ENCODE results near the gene ZC2HC1B.

ZC2HC1B gene

DNA sequence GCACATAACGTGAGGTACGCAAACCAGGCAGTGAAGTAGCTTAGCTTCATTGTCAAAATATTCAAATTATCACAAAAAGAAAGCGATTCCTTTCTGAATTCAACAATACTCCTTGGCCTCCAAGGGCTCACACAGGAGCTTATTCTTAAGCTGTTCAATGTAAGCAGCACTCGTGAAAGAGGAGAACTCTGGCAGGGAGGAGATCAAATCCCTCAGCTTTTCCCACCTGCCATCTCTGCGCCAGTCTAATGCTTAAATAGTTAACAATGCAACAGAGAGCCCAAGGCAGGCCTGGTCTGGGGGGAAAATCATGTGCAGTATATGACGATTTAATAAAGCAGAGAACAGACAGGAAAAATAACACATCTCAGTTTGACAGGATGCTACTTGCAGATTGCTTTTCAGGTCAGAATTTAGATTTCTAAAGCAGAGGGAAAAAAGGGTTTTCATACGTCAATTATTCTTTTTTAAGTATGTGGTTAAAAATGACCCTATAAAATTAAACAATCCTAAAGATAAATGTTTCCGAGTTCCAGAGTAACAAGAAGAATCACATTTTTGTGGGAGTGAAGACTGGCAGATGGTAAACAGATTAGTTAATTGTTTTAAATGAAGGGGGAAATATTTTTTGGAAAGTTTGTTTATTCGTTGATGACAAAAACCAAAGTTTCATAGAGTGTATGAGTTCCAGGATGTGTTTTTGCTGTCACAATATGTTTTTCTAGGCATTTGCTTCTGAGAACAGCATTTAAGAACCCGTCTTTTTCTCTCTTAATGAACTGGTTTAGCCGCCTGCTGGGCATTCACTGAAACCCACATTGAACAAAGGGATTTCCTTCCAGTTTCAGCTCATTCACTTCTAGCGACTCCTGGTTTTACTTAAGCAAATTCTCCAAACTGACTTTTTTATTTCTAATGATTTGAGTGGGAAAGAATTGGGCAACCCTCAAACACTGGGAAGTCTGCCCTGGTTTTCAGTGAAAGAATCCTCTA lies 97.9 kb downstream of the ZC2HC1B start:
- DNase-seq (ENCODE audit: low spot score), result peak; percentile 57

DNA sequence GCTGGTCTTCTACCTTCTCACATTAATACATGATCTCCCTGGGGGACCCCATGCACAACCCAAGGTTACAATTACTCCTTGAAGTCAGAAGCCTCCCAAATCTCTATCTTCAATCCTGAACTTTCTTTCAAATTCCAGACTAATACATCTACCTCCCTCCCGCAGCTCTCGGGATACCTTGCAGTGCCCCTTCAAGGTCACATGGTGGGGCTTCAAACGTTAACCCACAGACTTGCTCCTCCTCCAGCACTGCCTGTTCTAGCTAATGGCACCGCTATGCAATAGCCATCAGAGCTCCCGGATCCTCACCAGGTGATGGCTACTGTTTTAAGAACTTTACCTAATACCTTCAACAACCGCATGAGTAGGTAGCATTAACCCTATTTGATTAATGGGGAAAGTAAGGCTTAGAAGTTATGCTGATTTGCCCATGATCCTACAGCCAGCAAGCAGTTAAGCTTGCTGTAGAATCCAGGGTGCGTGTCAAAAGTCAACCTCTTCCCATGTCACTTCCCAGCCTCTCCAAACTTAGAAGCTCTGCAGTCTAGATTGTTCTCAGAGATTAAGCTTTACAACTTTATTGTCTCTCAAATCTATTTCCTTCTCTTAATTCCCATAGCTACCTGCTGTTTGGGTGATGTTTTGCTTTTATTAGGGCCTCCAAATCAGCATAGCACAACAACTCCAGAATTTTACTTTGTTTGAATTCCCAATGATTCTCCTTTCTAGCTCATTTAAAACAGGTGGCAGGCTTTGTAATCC lies 99.1 kb downstream of the ZC2HC1B start:
- DNase-seq (ENCODE audit: low spot score), result no peak

DNA sequence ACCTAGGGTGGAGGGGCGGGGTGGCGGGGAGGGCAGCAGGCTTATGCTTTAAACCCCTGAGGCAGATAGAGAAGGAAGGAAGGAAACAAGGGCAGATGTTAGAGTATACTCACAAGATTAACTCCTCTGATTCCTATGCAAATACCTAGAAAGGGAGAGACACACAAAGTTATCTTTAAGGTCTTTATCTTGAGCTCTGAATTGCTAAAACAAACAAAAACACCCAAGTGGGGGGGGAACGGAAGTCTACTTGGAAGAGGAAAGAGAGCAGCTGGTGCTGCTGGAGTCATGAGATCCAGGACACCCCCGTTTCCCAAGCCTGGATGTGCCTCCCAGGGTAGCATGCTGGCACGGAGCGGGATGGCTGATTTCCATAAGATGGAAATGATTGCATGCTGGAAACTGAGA lies 100.4 kb downstream of the ZC2HC1B start:
- no peak for DNase-seq (ENCODE audit: low spot score)

DNA sequence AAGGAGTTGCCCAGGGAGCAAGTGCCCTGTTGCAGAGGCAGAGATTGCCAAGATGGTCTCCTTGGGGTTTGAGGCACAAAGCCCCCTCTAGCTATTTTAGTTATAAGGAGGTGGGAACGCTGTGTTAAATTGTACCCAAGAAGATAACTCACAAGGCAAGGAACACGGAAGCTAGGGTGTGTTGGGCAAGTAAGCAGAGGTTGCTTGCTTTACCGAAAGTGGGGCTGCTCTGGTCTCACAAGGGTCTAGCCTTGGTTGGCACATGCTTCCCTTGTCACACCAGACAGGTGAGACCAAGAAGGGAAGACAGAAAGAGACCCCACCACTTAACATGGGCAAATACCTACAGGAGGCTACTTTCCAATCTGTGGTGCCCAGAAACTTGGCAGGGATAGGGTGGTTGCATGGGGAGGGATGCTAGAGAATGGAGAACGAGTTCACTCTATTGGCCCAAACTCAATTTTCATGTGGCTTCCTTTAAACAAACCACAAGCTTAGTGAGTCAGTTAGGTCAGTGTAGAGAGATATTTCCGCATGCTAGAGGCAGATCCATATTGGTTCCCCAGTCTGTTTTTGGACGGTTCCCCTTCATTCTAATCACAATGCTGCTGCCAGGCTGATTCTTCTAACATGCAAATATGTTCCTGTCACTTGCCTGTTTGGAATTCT lies 101.4 kb downstream of the ZC2HC1B start:
- peak; percentile 90 for DNase-seq (ENCODE audit: low spot score)

DNA sequence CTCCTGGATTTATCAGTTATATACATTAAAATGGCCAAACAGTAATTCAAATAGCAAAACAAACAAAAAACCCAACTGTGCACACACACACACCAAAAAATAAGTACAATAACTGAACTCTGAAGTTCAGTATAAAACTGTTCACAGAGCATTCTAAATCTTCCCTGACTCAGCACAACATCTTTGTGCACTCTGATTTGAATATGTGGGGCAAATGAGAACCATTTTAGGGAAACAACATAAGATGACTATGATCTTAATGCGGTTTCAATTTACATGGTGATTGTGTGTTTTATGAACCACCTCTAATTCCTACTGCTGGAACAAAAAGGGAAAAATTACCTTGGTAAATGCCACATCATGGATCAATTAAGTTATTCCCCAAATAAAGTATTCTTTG lies 102.0 kb downstream of the ZC2HC1B start:
- no peak for DNase-seq (ENCODE audit: low spot score)

DNA sequence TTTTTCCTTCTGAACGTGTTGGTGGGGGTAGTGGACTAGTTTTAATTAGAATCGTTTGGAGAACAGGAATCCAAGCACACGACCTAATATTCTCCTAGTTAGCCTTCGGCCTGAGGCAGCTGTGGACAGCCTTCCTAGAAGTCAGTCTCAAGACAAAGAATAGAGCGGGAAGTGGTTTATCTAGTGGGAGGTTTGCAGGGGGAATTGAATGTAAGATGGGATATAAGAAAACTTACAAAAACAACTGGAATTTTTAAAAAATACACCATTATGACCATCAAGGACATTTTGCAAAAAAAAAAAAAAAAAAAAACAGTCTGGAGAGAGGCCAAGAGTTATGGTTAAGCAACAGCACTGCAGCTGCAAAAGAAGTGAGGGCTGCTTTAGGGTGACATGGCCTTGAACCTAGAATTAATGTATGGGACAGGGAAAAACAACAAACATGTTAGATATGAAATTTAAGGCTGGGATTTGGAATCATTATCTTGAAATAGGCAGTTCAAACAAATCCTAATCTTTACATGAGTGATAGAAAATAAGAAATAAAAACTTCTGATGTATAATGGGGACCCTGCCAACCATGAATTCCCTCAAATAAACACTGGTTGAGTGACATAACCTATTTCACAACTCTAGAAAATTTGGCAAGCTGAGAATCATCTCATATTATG lies 103.6 kb downstream of the ZC2HC1B start:
- DNase-seq (ENCODE audit: low spot score), result no peak

DNA sequence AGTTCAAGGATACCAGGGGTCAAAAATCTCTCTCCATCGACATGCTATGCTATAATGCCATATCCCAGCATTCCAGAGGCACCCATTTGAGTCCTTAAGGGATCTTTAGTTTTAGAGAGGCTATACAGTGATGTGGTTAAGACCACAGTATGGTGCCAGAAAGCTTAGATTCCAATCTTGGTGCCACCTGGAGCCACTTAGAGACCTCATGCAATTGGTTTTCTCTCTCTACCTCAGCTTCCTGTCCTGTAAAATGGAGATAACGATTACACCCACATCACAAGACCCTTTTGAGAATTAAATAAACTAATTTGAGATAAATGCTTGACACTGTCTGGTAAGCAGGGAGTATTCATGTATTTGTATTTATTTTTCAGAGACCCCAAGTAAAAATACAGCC lies 104.8 kb downstream of the ZC2HC1B start:
- DNase-seq (ENCODE audit: low spot score), result no peak

DNA sequence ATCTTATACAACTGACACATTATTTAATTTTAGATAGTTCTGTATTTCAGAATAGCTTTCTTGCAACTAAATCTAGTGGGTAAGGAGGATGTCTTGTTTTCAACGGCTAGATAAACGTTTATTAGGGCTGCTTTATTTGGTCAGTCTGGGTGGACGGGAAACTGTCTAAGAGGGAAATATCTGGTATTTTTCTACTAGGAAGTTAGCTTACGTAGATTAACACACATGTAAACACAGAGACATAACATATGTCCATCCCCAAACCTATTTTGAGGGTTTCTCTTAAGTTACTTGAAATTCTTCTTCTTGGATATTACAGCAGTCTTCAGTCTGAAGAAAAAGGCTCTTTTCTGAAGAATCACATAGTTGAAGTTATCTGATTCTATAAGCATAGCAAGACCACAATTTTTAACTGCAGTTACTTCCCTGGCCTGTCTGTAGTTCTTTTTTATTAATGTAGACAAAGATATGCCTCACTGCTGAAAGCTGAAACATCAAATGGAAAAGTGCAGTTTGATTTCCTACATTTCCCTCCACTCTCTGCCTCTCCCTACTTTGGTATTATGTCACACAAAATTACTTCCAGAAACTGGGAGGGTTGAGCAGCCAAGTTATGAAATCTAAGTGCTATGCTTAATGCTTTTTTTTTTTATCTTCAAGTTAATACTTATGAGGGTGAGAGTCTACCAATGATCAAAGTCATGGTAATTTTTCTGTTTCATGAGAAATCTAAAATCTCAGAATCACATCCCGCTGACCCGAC lies 106.4 kb downstream of the ZC2HC1B start:
- peak; percentile 19 for DNase-seq (ENCODE audit: low spot score)

DNA sequence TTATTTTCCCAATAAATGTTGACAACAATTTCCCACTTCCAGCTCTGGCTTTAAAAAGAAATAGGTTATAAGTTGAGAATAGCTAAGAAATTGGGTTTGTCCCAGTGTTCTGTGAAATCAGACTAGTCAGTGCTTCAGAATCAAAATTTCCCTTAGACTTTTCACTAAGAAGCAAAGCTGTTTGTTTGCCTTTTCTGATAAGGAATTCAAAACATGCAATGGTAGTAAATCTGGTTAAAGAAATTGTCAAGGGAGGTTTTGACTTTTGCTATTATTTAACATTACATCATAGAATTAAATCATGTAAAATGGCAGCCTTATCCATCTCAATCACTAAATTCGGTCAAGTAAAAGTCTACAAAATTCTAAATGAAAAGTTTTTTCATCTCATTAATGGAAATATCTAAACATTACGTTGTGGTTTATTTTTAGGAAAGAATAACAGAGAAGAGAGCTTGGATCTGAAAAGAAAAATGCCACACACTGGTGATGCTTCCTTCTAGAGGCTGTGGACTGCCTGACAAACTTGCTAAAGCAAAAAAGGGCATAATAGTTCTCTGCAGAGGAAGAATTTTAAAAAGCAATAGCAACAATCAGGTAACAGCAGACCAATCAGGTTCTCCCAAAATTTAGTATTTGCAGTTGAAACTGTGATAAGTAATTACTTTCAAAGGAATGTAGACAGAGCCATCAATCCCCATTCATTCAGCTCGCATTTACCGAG lies 107.4 kb downstream of the ZC2HC1B start:
- no peak for DNase-seq (ENCODE audit: low spot score)

DNA sequence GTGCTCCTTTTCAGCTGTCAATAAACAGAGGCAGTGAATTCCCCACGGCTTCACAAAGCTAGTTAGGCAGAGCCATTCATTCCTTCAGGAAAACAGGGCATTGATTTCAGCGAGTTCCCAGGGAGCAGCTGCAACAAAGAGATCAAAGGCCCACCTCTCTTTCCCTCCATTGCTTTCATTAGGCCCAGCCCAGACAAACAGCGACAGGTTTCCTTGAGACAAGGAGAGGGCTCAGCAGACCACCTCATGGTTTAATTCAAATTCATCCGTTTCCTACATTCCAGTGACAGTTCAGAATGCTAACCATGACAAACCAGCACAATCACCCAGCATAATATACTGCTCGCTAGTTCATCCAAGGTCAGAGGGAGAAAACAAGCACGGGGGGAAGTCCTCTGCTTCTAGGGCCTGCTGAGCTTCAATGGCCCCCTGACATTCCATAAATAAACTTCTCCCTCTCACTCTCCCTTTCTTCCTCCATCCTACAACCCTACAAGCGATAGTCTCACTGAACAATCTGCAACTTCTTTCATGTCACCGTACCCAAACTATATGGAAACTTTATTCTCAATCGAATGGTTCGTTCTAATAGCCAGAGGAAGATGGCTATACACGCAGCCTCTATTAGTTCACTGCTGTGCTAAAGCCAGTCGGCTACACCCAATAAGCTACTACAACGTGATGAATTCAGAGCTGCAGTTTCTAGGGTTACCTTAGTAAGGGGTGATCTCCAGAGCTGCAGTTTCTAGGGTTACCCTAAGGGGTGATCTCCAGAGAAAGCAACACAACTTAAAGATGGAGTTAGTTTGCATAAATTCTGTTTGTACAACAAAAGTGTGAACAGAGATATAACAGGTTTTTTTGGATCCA lies 109.1 kb downstream of the ZC2HC1B start:
- DNase-seq (ENCODE audit: low spot score), result no peak

DNA sequence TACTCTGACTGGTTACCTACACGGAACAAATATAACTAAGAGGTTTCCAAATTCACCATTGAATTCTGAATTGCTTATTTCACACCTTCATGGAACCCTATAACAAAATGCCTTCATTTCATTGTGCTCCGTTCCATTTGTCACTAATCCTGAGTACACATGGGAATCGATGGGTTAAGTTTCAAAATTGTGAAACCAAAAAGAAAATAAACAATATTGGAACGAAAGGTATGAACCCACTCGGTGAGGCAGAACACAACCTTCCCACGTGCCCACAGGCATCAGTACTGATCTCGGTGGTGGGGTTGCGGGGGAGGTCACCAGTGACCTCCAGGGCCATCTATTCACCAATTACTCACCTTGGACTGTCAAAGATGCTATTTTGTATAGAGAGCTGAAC lies 109.8 kb downstream of the ZC2HC1B start:
- no peak for DNase-seq (ENCODE audit: low spot score)

DNA sequence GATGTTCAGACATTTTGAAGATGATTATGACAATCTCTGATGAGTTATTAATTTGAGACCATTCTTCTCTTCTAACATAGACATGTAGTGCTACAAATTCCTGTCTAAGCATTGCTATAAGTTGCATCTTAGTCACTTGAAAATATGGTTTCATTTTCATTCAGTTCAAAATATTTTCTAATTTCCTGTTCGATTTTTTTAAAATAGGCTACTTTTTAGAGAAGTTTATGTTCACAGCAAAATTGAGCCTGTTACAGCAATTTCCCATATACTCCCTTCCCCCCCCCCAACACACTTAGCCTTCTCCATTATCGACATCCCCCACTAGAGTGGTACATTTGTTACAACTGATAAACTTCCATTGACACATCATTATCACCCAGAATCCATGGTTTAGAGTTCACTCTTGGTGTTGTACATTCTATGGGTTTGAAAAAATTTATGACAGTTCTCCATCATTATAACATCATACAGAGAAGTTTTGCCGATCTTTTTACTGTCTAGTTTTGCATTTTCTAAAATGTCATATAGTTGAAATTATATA lies 112.6 kb downstream of the ZC2HC1B start:
- no peak for DNase-seq (ENCODE audit: low spot score)

DNA sequence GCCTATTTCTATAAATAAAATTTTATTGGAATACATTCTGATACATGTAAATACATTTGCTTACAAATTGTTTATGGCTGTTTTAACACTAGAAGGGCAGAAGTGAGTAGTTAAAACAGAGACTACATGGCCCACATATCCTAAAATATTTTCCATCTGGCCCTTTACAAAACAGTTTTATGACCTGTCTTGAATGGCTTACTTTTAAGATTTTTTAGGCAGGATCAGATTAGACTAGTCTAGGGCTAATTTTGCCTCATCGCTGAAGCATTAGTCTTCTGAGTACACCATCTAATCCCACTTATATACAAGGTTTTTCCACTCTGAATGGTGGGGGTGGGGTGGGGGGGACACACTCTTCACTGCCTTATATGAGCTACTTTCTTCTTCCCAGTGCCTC lies 116.6 kb downstream of the ZC2HC1B start:
- DNase-seq (ENCODE audit: low spot score), result no peak

DNA sequence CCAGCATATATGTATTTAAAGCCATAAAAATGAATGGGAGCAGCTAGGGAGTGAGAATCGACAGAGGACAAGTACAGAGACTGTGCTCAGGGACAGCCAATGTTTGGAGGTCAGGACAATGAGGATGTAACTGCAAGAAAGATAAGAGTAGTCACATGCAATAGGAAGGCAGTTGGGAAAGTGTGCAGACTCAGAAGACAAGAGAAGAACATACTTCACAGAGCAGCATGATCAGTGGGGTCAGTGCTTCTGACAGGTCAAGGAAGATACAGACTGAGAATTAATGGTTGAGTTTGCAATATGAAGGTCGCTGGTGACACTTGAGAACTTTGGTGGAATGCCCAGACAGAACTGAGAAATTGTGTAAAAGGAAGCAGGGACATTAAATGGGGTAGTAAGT lies 118.7 kb downstream of the ZC2HC1B start:
- no peak for DNase-seq (ENCODE audit: low spot score)

DNA sequence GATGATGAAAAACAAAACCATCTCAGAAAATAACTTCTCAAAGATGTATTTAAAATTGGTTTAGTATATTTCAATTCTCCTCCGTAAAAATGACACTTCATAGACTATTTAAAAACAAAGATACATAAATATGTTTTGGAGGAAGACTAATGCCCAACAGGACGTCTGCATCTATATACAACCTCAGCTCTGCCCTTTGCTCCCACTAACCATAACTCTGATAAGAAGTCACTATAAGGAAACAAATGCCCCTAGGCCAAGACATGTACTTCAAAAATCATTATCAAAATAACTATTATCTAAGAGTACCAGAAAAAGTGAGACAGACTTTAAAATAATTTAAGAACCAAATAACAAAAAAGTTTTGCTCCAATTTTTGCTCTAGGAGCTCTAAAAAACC lies 120.4 kb downstream of the ZC2HC1B start:
- DNase-seq (ENCODE audit: low spot score), result no peak

DNA sequence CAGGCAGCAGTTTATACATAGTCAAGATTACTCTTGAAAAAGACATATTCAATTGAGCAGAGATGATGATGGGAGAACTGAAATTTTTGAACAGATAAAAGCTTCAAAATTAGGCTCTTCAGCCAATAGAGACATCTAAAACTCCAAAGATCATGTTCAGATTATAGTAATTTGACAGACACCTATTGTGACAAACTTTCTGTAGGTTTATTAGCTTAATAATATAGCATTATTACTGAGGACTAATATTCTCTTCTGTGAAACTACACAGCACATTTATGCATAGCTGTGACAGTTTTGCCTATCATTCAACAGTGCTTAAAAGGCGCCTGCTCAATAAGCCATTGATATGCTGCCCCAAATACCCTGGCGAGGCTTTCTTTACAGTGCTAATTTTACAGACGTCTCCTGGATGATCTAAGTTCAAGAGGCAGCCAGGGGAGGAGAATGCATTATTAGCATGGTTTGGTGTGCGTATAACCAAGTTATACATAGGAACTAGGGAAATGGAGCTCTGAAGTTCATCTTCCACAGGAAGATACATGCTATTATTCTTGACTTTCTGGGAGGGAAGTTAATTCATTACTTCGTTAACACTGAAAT lies 122.3 kb downstream of the ZC2HC1B start:
- DNase-seq (ENCODE audit: low spot score), result no peak
